ENCODE data around the gene PIP4K2C.
"Not testable (repeated sequence)": the region's sequence is repeated elsewhere in the genome, so short reads cannot be mapped to it uniquely, and the experiment has no call there.

Gene PIP4K2C

DNA sequence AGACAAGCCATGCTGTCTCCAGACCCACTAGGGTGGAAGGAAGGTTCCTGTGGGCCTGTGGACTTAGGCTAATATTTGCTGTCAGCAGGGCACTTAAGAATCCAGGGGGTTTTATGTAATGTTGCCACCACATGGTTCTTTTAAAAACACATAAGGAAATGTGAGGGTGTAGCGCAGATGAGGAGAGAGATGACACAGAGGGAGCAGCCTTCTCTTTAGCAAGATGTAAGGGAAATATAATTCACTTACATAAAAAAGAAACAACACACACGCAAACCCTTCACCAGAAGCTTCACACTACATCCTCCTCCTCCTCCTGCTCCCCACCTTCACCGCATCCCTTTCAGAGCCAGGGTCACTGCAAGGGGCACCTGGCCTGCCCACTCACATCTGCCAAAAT is 4.9 kb upstream of the PIP4K2C start:
- DNase-seq: no peak

DNA sequence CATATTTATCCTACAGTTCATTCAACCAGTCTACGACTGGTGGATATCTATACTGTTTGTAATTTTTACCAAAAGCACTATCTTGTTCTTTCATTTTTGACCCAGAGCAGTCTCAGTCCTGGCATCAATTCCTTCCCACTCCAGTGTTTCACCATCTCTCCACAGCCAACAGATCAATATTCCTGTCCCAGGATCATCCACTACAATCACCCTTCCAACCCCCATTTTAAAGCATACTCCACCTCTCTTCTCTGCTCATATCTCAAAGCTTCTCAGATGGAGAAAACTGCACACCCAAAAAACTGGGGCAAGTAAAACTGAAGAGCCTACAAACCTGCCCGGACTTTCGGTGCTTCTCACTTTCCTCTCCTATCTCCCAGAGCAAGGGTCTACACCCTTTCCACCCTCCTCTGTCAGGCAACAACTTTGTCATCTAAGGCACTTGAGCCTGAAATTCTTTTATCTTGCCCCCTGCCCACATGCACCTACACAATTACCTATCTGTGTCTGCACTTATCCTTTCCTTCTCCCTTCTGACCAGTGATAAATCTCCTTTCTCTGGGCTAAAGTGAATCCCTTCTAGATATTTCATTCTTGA is 4.1 kb upstream of the PIP4K2C start:
- no peak for DNase-seq

DNA sequence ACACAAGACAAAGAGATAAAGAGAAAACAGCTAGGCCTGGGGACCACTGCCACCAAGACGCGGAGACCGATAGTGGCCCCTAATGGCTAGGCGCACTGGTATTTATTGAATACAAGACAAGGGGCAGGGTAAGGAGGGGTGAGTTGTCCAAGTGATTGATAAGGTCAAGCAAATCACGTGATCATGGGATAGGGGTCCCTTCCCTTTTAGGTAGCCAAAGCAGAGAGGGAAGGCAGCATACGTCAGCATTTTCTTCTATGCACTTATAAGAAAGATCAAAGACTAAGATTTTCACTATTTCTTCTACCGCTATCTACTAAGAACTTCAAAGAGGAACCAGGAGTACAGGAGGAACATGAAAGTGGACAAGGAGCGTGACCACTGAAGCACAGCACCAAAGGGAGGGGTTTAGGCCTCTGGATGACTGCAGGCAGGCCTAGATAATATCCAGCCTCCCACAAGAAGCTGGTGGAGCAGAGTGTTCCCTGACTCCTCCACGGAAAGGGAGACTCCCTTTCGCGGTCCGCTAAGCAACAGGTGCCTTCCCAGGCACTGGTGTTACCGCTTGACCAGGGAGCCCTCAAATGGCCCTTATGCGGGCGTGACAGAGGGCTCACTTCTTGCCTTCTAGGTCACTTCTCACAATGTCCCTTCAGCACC is 1.9 kb upstream of the PIP4K2C start:
- not testable (repeated sequence) for DNase-seq

DNA sequence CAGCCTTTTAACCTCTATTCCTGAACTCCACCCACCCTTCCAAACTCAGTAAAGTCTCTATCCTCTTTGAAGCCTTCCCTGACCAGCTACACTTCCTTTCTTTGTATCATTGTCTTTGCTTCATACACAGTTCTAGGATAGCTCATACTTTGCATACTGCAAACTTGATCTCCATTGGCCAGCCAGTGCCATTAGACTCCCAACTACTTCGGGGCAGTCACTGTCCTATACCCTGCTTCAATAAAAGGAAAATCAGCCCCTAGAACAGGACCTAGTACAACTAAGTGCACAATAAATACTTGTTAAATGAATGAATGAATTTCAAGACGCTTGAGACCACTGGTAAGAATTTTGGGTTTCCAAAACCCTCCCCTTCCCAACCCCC is 521 bp upstream of the PIP4K2C start:
- no peak for DNase-seq

DNA sequence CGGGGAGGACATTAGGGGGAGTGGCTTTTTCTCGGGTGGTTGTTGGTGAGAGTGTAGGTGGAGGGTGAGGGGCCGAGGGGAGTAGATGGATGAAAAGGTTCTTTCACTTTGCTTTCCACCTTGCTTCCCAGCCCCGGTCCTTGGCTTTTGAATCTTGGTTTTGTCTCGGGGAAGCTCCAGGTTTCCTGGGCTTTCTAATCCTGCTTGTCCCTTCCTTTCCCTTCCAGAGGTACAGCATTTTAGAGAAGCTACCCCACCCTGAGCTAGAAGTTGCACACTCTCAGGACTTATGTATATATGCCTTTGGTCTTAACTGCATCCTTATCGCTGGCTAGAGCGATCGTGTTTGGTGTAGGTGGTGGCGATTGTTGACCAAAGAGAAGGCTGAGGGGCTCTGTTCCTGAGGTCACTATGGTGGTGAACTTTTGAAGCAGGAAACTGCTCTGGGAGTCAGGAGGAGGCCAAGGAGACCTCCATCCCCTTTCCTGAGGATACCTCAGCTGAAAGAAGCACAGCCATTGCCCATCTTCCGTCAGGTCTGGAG is 862 bp downstream of the PIP4K2C start:
- DNase-seq: no peak

DNA sequence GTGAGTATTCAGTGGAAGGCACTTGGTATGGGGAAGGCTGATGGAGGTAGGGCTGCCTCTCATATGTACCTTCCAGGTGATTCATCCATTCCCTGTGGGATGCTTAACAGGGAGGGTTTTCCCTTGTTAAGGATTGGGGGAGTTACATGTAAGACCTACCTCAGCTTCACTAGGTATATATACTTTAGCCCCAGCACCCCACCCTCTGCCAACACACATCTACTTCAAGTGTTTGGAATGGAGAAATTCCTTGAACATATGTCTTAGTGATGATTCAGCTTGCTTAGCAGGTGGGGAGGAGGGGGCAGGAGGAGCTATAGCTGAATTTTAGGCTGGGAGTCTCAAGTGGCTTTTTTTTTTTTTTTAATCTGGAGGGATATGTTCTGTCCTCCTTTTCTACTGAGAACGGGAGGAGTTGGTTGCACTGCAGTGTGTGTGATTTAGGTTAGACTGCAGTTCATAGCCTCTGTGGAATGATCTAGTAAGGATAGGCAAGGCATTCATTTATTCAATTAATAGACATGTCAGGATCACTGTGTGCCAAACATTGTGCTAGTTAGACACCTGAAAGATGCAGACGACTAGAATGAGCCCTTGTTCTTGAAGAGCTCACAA is 1.7 kb downstream of the PIP4K2C start:
- DNase-seq: no peak

DNA sequence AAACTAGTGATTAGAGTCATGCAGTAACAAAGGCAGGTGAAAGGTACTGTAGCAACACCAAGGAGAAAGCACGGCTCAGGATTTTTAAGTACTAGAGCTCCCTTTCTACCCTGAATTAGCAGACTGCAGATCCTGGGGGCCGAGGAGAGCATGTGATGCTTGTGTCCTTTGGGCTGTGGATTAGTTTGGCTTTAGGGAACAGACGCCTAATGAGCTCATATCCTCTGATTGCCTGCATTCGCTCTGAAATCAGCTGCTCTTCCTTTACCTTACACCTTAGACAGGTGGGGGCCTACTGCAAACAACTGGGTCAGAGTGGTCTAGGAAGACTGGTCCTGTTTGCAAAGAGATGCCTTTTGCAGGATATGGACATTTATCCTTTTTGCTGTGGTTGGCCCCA is 2.2 kb downstream of the PIP4K2C start:
- no peak for DNase-seq

DNA sequence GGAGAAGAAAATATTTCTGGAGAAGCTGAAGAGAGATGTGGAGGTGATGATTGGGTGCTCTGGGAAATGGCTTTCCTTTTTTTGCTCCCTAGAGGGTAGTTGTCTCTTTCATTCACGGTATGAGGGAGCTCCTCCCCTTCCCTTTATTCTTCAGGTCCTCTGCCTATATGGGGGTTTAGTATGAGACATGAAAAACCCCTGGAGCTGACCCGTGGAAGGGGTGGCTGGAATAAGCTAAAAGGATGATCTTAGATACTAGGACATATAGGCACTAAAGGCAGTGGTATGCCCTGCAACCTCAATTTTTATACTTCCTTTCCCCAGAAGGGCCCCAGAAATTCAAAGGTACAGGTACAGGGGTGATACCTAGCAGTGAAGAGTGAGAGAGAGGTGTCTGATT is 9.4 kb downstream of the PIP4K2C start:
- no peak for DNase-seq

DNA sequence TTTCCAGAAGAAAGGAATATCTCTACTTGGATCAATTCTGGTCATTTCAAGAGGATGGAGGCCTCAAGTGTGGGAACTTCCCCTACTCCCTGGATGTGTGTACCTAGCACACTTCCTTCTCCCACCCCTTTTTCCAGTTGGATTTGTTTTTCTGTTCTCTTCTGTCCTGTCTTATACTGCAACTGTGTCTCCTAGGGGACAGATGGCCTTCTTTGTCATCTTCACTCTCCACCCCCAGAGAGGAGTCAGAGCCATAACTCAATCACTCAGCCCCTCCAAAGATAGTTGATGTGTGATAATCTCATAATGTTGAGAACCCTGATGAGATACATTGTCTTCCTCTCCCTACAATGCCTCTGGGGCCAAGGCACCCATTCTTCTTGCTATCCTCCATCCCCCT is 11.6 kb downstream of the PIP4K2C start:
- DNase-seq: no peak

DNA sequence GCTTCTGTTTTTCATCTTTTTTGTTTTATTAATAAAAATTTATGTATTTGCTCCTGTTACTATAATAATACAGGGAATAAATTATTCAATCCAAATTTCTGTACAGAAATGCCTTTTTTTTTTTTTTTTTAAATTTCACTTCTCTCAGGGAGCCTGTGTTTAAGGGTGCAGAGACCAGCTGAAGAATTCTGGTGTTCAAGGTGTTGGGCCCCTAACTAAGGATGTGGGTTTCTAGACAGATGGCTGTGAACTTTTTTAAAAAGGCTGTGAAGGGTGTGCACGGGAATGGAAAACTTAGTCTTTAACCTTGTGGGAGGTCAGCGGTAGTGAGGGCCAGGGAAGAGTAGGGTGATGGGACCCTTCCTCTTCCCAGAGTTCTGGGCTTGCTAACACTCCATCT is 12.3 kb downstream of the PIP4K2C start:
- DNase-seq: no peak

DNA sequence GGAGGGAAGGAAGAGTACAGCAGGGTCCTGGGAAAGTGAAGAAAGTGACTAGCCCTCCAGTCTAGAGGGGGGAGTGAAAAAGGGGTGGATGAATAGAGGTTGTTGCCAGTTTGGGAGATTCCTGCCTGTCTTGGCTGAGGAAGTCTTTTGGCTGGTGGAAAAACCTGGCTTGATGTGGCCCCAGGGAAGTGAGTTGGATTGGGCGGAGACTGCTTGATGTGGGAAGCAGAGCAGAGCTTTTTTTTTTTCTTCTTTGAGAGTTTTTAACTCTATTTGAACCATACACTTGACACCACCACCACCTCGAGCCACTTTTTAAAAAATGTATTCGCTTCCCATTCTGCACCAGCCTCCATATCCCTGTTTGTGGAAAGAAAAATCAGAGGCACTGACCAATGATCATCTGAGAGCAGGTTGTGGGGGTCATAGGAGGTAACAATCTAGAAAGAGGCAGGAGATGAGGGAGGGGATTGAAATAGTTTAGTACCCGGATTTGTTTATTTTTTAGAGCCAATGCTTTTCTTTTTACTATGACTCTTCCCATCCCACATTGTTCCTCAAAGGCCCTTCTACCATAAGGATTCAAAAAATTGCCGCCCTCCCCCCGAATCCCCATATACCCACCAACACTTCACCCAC is 12.9 kb downstream of the PIP4K2C start:
- peak; percentile 85 for DNase-seq

DNA sequence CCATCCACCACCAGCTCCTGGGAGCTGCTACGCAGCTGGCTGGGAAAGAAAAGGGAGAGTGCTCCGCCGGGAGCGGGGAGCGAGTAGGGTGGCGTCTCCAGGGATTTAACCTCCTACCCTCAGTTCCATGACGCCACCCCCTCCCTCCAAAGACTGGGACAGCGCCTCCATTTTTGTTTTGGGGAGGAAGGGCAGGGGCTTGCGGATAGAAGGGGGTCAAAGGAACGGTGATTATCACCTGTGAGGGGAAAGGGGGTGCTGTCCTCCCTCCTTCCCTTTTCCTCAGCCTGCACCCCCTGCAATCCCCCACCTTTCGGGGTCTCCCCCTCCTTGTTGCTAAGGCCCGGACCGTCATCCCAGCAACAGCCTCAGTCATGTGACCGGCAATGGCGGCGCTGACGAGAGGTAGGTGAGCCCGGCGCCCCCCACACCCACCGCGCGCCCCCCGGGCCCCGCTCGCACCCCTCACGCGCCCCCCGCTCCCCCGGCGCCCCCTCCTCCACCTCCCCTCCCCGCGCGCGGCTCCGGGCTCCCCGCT is 13.5 kb downstream of the PIP4K2C start, which contains the start of gene DTX3:
Gene DTX3, plus strand, starts transcription at position 371 of the 538 bp plus-strand sequence. CDS start 1,694 bp downstream, outside the sequence.
- no peak for DNase-seq

DNA sequence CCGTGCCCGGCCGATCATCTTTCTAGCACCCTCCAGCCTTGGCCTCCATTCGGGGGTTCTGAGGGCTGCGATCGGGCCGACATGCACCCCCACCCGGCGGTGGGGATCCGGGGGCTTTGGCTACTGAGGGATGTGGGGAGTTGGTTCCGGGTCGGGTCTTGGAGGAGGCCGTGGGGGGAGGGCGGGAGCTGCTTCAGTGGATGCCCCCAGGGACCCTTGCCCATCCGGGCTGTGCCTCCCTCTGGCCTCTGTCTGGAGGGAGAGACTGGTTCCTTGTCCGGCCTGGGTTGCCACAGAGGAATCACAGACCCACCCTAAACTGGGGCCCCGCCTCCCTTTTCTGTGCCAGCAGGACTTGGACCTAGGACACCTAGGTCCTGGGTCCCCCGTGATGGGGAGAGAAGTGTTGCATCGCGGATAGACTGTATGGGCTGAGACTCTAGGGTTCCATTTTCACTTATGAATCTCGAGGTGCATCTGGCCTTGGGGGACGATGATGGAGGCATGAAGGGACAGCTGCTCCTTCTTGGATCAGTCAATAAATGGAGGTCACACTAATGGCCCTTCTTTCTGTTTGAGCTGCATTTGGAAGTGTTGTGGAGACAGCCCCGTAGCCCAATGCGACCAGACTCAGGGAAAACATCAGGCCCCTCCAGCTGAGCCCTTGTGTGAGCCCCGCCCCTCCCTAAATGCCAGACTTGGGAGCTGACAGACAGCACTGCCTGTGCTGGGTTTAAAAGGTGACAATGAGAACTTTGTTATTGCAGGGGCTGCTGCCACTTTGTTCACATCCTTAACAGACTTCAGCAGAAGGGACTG is 14.2 kb downstream of the PIP4K2C start:
- DNase-seq: peak; percentile 84

DNA sequence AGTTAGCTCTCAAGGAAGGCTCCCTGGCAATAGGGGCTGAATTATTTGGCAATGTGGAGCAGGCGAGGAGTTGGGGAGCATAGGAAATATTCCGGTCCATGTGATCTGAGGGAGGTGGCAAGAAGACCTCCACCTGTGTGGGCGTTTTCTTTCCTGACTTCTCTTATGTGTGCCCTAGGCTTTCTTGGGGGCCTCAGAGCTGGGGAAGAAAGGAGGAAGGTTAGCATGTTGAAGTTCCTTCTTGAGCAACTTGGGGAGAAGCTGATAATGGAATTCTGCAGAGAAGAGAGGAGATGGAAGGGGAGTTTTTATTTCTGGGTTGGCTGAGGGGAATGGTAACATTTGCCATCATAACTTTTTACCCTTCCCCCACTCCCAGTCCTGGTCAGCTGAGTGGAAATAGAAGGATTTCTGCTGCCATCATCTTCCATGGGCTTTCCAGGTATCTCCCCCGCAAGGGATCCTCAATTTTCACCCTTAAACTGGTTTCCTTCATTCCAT is 14.9 kb downstream of the PIP4K2C start:
- DNase-seq: no peak

DNA sequence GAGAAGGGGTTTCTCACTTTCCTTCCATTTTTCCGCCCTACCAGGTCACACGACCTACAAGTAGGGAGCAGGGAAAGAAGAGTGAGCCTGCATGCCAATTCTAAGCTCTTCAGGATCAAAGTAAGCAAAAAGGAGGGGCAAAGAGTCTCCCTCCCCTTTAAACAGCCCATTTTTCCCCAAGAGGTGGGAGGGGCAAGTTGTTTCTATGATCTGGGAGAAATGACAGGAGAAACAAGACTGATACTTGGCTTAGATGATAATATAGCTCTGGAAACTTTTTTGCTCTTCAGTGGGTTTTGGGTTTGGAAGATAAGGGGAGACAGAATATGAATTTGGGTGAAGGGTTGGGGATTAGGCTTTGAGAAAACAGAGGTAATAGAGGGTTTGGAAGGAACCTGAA is 15.4 kb downstream of the PIP4K2C start:
- no peak for DNase-seq

DNA sequence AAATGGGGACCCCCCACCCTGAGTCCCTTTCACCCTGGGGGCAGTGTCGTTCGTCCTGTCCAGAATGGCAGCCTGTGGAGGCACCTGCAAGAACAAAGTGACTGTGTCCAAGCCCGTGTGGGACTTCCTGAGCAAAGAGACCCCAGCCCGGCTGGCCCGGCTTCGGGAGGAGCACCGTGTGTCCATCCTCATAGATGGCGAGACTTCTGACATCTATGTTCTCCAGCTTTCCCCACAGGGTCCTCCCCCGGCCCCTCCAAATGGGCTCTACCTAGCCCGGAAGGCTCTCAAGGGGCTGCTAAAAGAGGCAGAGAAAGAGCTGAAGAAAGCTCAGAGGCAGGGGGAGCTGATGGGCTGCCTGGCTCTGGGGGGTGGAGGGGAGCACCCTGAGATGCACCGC is 15.8 kb downstream of the PIP4K2C start:
- no peak for DNase-seq

DNA sequence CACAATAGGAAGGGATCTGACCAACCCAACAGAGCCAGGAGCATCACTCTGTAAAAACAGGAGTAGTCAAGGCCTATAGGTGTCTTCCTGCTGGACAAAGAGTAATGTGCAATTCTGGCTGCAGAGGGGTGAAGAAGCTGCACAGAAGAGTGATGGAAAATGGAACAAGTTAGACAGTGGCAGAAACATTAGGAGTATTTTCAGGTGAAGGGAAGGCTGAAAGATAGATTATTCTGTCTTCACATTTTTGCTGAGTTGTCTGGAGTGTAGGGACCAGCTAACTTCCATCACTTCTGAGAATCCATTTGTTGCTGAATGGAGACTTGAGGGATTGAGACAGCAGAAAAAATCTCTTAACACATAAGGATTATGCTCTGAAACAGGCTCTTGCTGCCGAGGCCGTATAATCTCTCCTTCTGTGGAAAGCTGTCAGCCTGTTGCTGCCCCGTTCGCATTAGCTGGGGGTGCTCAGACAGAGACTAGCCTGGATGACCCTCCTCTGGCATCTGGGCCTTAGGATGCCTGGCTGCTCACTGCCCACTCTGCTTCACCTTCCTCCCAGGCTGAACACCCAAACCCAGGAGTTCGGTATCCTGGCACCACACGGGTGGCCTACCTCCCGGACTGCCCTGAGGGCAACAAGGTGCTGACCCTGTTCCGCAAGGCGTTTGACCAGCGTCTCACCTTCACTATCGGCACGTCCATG is 17.1 kb downstream of the PIP4K2C start:
- DNase-seq: no peak

DNA sequence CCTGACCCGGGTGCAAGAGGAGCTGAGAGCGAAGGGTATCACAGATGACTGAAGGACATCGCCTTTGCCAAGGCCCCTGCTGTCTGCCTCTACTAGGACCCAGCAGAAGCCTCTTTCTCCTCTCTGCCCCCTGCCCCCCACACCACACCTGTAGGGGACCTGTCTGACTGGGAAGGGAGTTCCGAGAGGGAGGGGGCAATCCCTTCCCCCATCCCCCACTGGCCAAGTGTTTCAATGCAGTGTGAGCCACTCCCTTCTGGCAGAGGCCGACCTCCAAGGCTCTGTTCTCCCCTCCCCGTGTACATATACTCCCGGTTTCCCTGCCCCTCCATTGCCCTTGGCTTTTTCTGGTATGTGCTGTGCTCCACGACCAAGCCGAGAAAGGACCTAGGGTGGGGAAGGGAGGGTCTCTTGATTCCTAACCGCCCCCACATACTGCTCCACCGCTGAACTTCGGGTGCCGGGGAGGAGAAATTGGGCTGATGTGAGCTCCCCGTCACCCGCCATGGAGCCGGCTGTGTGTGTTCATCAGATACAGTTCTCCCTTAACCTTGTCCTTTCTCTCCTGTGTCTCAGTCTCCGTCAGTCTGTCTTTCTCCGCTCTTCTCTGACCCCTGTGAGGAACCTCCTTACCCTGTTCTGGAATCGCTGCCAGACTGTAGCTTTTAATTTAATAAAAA is 18.2 kb downstream of the PIP4K2C start:
- DNase-seq: no peak

DNA sequence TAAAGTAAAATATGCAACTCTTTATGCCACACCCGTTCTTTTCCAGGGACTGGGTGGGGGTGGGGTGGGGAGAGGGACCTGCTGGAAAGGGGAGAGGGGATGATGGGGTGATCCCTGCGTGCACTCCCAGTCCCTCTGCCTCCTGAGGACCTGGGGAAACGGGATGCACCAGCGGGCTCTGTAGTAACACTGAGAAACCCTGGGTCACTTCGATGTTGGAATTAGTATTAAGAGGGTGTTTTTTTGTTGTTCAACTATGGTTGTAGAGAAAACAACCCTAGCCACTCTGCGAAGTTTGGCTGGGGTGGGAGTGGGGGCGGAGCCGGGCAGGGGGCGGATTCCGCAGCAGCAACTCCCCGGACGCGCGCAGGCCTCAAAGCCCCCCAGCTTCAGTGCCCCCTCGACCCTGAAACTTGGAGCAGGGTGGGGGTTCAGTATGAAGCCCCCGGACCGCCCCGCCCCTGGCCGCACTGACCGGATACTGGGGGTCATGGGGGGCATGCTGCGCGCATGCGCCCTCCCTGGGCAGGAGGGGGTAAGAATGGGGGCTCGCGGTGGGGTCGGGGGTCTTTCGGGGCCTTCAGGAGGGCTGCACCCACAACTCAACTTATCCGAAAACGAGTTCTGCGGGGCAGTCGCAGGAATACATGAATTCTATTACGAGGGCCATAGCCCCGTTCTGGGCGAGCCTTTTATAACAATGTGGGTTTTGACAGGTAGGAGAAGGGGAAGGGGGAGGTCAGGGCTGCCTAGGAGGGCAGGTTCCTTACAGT is 19.0 kb downstream of the PIP4K2C start:
- no peak for DNase-seq

DNA sequence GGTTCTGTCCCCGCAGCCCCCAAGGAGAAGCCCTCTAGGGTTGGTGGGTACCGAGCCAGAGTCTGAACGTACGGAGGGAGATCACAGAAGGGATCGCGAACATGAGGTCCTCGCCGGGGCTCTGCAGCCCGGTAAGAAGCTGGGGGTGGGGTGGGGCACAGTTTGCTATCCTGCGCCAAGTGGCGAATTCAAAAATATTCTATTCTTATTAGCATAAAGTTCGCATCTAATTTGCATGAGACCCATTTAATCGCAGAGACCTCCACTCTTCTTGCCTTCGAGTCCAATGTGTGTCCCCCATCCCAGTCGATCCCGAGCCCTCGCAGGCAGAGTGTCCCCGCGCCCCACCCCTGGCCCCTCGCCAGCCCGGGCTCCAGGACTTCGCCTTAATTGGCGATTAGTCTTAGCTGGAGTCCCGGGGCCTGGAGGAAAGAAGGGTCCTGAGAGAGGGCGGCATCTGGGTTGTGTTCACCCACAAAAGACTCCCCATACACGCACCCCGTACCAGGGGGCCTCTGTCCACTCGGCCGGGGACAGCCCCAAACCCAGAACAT is 19.6 kb downstream of the PIP4K2C start:
- DNase-seq: no peak
